Stomach (tissue), 9 donors: ENCODE data around the gene OGFRL1. TPM values are rescaled to one million over a fixed set of nuclear protein-coding genes. Genes with fewer than 3 reads are reported as not detected.

Source experiments
- DNase-seq, 2 donors: peaks; one replicate each; pipeline versions ENCODE4 v3.0.0 to v3.0.0-alpha.2; 2013 to 2019
- H3K27ac ChIP-seq, 5 donors: fragments of 200-600 bp in 4 of 5; sonication (generic) in 4 of 5; one replicate each; pipeline ENCODE4 v1.5.1; 2013 to 2019; ENCODE audit warnings: mild to moderate bottlenecking in 1 of 5, moderate library complexity in 1 of 5
- H3K27me3 ChIP-seq, 3 donors: fragments of 200-600 bp; sonication (generic); one replicate each; pipeline ENCODE4 v1.5.1; 2017 to 2019; ENCODE audit warnings: mixed run types in 1 of 3
- H3K36me3 ChIP-seq, 4 donors: fragments of 200-600 bp; sonication (generic); 1 replicate in 3 of 4; 2 replicates in 1 of 4; pipeline ENCODE4 v1.5.1; 2016 to 2019
- H3K4me1 ChIP-seq, 4 donors: fragments of 200-600 bp; sonication (generic); one replicate each; pipeline ENCODE4 v1.5.1; 2016 to 2019
- H3K4me3 ChIP-seq, 4 donors: fragments of 200-600 bp; sonication (generic) in 3 of 4; one replicate each; pipeline ENCODE4 v1.5.1; 2016 to 2019; ENCODE audit warnings: mild to moderate bottlenecking in 1 of 4
- H3K9me3 ChIP-seq, 4 donors: fragments of 200-600 bp; sonication (generic); one replicate each; pipeline ENCODE4 v1.5.1; 2016 to 2019
- EP300 ChIP-seq: sonication (generic); formaldehyde crosslinking; IDR thresholded peaks from one replicate; pipeline ENCODE4 v1.6.1; 2017; ENCODE audit warnings: antibody characterized with exemption
- POLR2A ChIP-seq, 4 donors: fragments of 450-650 bp; IDR thresholded peaks; one replicate each; pipeline ENCODE4 v1.6.1; 2016; ENCODE audit warnings: antibody characterized with exemption in 4 of 4, control low read depth in 2 of 4, mild to moderate bottlenecking in 1 of 4, moderate library complexity in 1 of 4
- POLR2AphosphoS5 ChIP-seq, 3 donors: sonication (generic); formaldehyde crosslinking; IDR thresholded peaks; one replicate each; pipeline ENCODE4 v1.6.1; 2016; ENCODE audit warnings: antibody characterized with exemption in 3 of 3
- WGBS, 5 donors: extraction: QIAGEN DNeasy Blood & Tissue Kit in 3 of 5; methylation state at CpG; one replicate each; pipeline versions ENCODE4 v1.1.5 to v1.1.7; 2013 to 2018; 5-methylcytosine and 5-hydroxymethylcytosine counted together
- intact Hi-C: fragments of 100-400 bp; cut with DNase I; formaldehyde crosslinking; loops from one replicate; pipeline ENCODE4 v1.15.1; 2023; ENCODE audit warnings: low total_unique reads
- polyA plus RNA-seq, 3 donors: library from polyadenylated mRNA; stranded (reverse); fragments of 200-250 nt; gene quantifications; one replicate each; pipeline ENCODE4 v1.2.3, GENCODE V29; 2013
- total RNA-seq, 5 donors: library from RNA; depleted of rRNA; stranded (reverse); fragments of >200 nt; gene quantifications; one replicate each; pipeline versions ENCODE4 v1.1.0 to v1.2.3, GENCODE V29; 2014 to 2016
- TF ChIP-seq, protein P1 (sequence below), 7 experiments: fragments of 450-650 bp in 4 of 7; fragments of 200-600 bp in 3 of 7; sonication (generic) in 3 of 7; IDR thresholded peaks; one replicate each; pipeline ENCODE4 v1.5.1; 2016 to 2019; ENCODE audit warnings: antibody characterized with exemption in 7 of 7, control low read depth in 2 of 7, mild to moderate bottlenecking in 1 of 7
- donor health status: healthy with polysubstance abuse.
- donor health status: Bipolar disorder and iron deficiency.
- donor health status: healthy.

The OGFRL1 gene
- total and polyA plus RNA-seq, 8 donors: 2.6 to 27.0 (median 13.3) TPM

DNA sequence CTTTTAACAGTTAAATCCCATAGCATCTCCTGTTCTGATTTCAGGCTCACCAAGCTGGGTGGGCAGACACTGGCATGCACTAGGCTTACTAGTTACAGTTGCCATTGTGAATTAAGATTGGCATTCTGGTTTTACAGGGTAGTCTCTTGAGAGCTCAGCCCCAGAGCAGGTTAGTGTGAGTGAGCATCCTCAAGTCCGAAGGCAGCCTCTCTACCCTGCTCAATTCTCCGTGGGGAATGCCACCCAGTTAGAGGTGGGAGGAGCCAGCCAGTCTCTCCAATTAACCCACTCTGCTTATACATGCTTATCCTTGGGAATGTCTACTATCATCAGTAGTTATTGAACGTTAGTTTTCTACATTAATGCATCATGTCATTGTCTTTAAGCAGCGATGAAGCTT lies 8.9 kb upstream of the OGFRL1 start:
- Histone ChIP-seq H3K4me3 (no peak overlapping the region), H3K9me3 (no peaks in the 10 kb centered on the region), H3K36me3 (no peaks in the 10 kb centered on the region), H3K27me3 (no peaks in the 10 kb centered on the region), H3K4me1 (no peaks in the 10 kb centered on the region), H3K27ac (no peak overlapping the region)
- intact Hi-C loops: no loop called here
- TF ChIP-seq POLR2A (IDR thresholded peaks at IDR 0.05) (no peak), POLR2AphosphoS5 (IDR thresholded peaks at IDR 0.05) (no peak), EP300 (no peak)
- TF ChIP-seq, protein P1, sequence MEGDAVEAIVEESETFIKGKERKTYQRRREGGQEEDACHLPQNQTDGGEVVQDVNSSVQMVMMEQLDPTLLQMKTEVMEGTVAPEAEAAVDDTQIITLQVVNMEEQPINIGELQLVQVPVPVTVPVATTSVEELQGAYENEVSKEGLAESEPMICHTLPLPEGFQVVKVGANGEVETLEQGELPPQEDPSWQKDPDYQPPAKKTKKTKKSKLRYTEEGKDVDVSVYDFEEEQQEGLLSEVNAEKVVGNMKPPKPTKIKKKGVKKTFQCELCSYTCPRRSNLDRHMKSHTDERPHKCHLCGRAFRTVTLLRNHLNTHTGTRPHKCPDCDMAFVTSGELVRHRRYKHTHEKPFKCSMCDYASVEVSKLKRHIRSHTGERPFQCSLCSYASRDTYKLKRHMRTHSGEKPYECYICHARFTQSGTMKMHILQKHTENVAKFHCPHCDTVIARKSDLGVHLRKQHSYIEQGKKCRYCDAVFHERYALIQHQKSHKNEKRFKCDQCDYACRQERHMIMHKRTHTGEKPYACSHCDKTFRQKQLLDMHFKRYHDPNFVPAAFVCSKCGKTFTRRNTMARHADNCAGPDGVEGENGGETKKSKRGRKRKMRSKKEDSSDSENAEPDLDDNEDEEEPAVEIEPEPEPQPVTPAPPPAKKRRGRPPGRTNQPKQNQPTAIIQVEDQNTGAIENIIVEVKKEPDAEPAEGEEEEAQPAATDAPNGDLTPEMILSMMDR (IDR thresholded peaks at IDR 0.05): no peak
- no peak for DNase-seq
- 51 to 67% (median 60%) methylated on average over 4 of the region's 4 CpGs for WGBS, 5 donors

DNA sequence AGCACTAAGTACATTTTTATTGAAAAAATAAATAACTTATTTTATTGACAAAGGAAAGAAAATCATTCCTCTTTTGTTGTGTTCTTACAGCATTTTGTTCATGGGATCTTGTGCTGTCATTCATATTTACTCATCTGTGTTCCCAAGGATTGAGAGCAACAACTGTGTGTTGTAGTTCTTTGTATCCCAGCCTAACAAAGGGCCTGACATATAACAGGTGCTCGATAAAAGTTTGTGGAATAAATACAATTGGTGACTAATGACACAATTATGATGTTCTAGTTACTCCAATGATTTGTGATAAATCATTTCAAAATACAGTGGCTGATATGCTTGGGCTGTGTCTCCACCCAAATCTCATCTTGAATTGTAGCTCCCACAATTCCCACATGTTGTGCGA lies 7.9 kb upstream of the OGFRL1 start:
- no peak for DNase-seq
- H3K36me3 ChIP-seq: no peaks in the 10 kb centered on the region
- no peaks in the 10 kb centered on the region for H3K27me3 ChIP-seq
- no peaks in the 10 kb centered on the region for H3K9me3 ChIP-seq
- H3K27ac ChIP-seq: no peak overlapping the region
- 92 to 96% (median 95%) methylated on average over 2 of the region's 2 CpGs for WGBS, 5 donors
- intact Hi-C loops: no loop called here
- H3K4me3 ChIP-seq: no peak overlapping the region
- no peak for TF ChIP-seq EP300
- no peak for TF ChIP-seq POLR2A (IDR thresholded peaks at IDR 0.05)
- TF ChIP-seq POLR2AphosphoS5 (IDR thresholded peaks at IDR 0.05): no peak
- TF ChIP-seq, protein P1 (IDR thresholded peaks at IDR 0.05): no peak
- H3K4me1 ChIP-seq: no peaks in the 10 kb centered on the region

- Histone ChIP-seq H3K27ac (no peak overlapping the region), H3K36me3 (no peaks in the 10 kb centered on the region), H3K4me3 (no peak overlapping the region), H3K27me3 (no peaks in the 10 kb centered on the region), H3K4me1 (peaks cover 13 to 21% (median 19%) of the 10 kb centered on the region in 4 donors), H3K9me3 (no peaks in the 10 kb centered on the region)
- intact Hi-C loops: no loop called here
- TF ChIP-seq POLR2AphosphoS5 (IDR thresholded peaks at IDR 0.05) (no peak), EP300 (no peak)
- TF ChIP-seq, protein P1 (IDR thresholded peaks at IDR 0.05): no peak
- no peak for DNase-seq
These were observed 3.8 kb upstream of the OGFRL1 start for GRCh38 chr6:71284785-71285184.

- Histone ChIP-seq H3K4me1 (peaks cover 19 to 43% (median 30%) of the 10 kb centered on the region in 4 donors), H3K27me3 (no peaks in the 10 kb centered on the region), H3K27ac (peak overlapping the region in 4 of 5 donors; percentile 91 to 96 (median 94)), H3K36me3 (no peaks in the 10 kb centered on the region), H3K4me3 (no peak overlapping the region), H3K9me3 (no peaks in the 10 kb centered on the region)
- 68 to 83% (median 81%) methylated on average over 7 of the region's 7 CpGs for WGBS, 5 donors
- no peak for TF ChIP-seq POLR2AphosphoS5 (IDR thresholded peaks at IDR 0.05)
- TF ChIP-seq, protein P1 (IDR thresholded peaks at IDR 0.05): no peak
- TF ChIP-seq POLR2A (IDR thresholded peaks at IDR 0.05): no peak
- no peak for TF ChIP-seq EP300
- DNase-seq: peak in 1 of 2 donors; percentile 34
- intact Hi-C loops: no loop called here
These were observed 1.6 kb upstream of the OGFRL1 start for GRCh38 chr6:71287038-71287437.
